DOHH2 (cell line): ENCODE measurements around the gene STX12.

Source experiments
- EZH2phosphoT487 ChIP-seq: fragments of 200-600 bp; sonication (generic); IDR thresholded peaks from 2 replicates; pipeline ENCODE4 v1.6.1; 2017; ENCODE audit warnings: borderline replicate concordance, mild to moderate bottlenecking, antibody characterized with exemption, low read length, moderate library complexity, mixed read lengths
- TF ChIP-seq, protein P1 (sequence below): fragments of 200-600 bp; sonication (generic); IDR thresholded peaks from one replicate; pipeline ENCODE4 v1.5.1; 2014; ENCODE audit warnings: antibody characterized with exemption, mild to moderate bottlenecking, low read depth, low read length; ENCODE audit not compliant: poor library complexity, severe bottlenecking

DNA sequence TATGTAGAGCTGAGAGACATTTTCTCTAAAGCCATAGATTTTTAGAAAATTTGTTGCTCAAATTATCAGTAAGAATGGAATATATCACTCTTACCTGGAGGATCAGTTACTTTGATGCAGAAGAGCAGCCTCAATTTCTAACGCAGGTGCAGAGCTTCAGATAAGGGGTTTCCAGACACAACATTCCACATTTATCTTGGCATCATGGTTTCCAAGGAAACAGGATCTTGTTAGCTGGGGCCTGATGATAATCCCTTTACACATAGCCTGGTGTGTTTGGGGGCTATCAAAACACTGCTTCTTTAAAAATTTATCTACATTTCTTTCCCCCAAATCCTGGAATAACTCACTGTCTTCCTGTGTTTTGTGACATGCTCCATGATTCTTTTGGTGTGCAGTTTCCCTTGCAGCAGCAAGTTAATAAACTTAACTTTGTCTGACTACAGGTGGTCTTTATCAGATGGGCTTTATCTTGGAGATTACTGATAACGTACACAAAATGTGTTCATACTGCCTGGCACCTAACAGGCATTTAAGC, 2.7 kb upstream of the STX12 start:
- TF ChIP-seq, protein P1, sequence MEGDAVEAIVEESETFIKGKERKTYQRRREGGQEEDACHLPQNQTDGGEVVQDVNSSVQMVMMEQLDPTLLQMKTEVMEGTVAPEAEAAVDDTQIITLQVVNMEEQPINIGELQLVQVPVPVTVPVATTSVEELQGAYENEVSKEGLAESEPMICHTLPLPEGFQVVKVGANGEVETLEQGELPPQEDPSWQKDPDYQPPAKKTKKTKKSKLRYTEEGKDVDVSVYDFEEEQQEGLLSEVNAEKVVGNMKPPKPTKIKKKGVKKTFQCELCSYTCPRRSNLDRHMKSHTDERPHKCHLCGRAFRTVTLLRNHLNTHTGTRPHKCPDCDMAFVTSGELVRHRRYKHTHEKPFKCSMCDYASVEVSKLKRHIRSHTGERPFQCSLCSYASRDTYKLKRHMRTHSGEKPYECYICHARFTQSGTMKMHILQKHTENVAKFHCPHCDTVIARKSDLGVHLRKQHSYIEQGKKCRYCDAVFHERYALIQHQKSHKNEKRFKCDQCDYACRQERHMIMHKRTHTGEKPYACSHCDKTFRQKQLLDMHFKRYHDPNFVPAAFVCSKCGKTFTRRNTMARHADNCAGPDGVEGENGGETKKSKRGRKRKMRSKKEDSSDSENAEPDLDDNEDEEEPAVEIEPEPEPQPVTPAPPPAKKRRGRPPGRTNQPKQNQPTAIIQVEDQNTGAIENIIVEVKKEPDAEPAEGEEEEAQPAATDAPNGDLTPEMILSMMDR = no peak
- no peak for TF ChIP-seq EZH2phosphoT487
